ENCODE results near the gene AADAT.
A peak's percentile ranks its signal among the peaks of the same experiment; 100 is the strongest.
"Not testable (repeated sequence)": the region's sequence is repeated elsewhere in the genome, so short reads cannot be mapped to it uniquely, and the experiment has no call there.

Gene AADAT

DNA sequence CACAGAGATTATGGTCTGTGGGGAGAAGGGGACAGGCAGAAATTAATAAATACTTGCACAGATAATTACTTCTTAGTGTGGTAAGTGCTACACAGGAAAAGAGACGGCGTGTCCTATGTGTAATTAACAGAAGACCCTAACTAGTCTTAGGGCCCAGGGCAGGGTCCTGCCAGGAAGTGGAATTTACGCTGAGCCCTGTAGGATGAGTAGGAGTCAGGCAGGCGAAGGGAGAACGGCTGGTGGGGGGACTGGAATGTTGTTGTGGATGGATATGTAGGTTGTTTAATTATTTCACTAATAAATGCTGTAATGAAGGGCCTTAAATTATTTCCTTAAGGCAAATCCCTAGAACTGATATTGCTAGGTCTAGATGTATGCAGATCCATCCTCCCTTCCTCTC, 36.8 kb downstream of the AADAT start:
- Histone ChIP-seq H3K4me3 (ENCODE audit: low read depth in 1 of 2, low read length in 1 of 2) (no peak overlapping the region), H3K36me3 (no peaks in the 10 kb centered on the region), H3K27me3 (no peaks in the 10 kb centered on the region), H3K9me3 (no peaks in the 10 kb centered on the region), H3K4me1 (ENCODE audit: control insufficient read depth in 1 of 2, insufficient read depth in 1 of 2, low read depth in 1 of 2, low read length in 1 of 2) (no peaks in the 10 kb centered on the region), H3K27ac (no peak overlapping the region)
- TF ChIP-seq, protein P1, sequence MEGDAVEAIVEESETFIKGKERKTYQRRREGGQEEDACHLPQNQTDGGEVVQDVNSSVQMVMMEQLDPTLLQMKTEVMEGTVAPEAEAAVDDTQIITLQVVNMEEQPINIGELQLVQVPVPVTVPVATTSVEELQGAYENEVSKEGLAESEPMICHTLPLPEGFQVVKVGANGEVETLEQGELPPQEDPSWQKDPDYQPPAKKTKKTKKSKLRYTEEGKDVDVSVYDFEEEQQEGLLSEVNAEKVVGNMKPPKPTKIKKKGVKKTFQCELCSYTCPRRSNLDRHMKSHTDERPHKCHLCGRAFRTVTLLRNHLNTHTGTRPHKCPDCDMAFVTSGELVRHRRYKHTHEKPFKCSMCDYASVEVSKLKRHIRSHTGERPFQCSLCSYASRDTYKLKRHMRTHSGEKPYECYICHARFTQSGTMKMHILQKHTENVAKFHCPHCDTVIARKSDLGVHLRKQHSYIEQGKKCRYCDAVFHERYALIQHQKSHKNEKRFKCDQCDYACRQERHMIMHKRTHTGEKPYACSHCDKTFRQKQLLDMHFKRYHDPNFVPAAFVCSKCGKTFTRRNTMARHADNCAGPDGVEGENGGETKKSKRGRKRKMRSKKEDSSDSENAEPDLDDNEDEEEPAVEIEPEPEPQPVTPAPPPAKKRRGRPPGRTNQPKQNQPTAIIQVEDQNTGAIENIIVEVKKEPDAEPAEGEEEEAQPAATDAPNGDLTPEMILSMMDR (IDR thresholded peaks at IDR 0.05) = no peak

DNA sequence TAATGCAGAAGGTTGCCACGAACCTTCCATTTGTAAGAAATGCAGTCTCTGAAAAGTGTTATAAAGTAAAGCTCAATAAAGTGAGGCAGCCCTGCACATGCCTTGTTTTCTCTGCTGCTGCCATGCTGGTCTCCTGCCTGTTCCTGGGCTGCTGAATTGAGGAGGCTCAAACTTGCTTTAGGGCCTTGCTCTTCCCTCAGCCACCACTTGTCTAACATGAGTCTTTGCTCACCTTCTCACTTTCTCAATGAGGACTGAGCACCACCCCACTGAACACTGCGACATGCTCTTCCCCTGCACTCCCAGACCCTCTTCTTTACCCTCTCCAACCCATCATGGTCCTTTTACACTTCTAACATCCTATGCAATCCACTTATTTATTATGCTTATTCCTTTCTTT, 38.4 kb downstream of the AADAT start:
- Histone ChIP-seq H3K9me3 (no peaks in the 10 kb centered on the region), H3K27me3 (no peaks in the 10 kb centered on the region), H3K4me1 (ENCODE audit: control insufficient read depth in 1 of 2, insufficient read depth in 1 of 2, low read depth in 1 of 2, low read length in 1 of 2) (no peaks in the 10 kb centered on the region), H3K27ac (no peak overlapping the region), H3K4me3 (ENCODE audit: low read depth in 1 of 2, low read length in 1 of 2) (no peak overlapping the region), H3K36me3 (no peaks in the 10 kb centered on the region)
- TF ChIP-seq, protein P1 (IDR thresholded peaks at IDR 0.05) = no peak

DNA sequence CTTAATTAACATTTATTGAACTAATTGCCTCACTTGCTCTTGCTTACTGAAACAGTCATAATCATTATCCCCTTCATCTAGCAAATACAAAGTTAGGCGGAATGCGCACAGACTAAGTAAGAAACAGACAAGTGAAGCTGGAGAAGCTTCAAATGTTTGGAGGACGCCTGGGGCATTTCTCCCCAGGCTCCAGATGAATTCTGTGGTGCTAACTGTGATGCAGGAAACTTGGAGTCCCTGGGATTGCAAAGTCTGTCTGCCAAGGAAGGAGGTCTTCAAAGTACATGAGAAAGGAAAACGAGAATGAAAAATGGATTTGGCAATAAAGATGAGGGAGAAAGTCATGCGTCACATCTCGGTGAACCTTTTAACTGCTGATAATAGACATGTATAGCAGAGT, 40.0 kb downstream of the AADAT start:
- H3K36me3 ChIP-seq = no peaks in the 10 kb centered on the region
- H3K9me3 ChIP-seq = no peaks in the 10 kb centered on the region
- no peak overlapping the region for H3K27ac ChIP-seq
- no peak overlapping the region for H3K4me3 ChIP-seq (ENCODE audit: low read depth in 1 of 2, low read length in 1 of 2)
- no peaks in the 10 kb centered on the region for H3K4me1 ChIP-seq (ENCODE audit: control insufficient read depth in 1 of 2, insufficient read depth in 1 of 2, low read depth in 1 of 2, low read length in 1 of 2)
- no peaks in the 10 kb centered on the region for H3K27me3 ChIP-seq
- TF ChIP-seq, protein P1 (IDR thresholded peaks at IDR 0.05) = no peak

DNA sequence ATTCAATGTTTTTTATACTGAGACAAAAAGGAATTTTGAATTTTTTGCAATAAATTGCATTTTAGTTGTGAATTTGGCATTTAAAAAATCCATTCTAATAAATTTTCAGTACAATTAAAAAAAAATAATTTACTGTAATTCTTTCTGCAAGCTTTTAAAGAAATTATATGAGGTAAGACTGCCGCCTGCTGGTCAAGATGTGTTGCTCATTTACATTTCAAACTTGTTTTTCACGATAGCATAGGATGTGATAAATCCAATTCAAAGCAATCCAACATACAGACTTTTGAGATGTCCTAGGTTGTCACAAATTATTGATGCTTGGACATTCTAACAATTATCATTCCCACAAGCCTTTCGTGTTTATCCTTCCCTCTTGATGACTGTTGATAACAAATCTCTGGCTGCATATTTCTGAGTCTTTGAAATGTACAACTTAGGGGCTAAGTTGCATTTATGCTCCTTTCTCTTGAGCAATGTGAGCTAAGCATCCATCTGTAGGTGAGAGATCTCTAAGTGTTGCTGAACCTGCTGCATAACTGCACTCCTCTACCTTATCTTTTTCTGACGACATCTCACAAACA, 41.9 kb downstream of the AADAT start:
- H3K36me3 ChIP-seq = no peaks in the 10 kb centered on the region
- no peaks in the 10 kb centered on the region for H3K4me1 ChIP-seq (ENCODE audit: control insufficient read depth in 1 of 2, insufficient read depth in 1 of 2, low read depth in 1 of 2, low read length in 1 of 2)
- no peak overlapping the region for H3K27ac ChIP-seq
- no peak overlapping the region for H3K4me3 ChIP-seq (ENCODE audit: low read depth in 1 of 2, low read length in 1 of 2)
- TF ChIP-seq, protein P1 (IDR thresholded peaks at IDR 0.05) = peak; percentile 65
- no peaks in the 10 kb centered on the region for H3K9me3 ChIP-seq
- no peaks in the 10 kb centered on the region for H3K27me3 ChIP-seq

DNA sequence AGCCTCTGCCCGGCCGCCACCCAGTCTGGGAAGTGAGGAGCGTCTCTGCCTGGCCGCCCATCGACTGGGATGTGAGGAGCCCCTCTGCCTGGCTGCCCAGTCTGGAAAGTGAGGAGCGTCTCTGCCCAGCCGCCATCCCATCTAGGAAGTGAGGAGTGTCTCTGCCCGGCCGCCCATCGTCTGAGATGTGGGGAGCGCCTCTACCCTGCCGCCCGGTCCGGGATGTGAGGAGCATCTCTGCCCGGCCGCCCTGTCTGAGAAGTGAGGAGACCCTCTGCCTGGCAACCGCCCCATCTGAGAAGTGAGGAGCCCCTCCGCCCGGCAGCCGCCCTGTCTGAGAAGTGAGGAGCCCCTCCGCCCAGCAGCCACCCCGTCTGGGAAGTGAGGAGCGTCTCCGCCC, 43.6 kb downstream of the AADAT start:
- H3K4me1 ChIP-seq (ENCODE audit: control insufficient read depth in 1 of 2, insufficient read depth in 1 of 2, low read depth in 1 of 2, low read length in 1 of 2); H3K27me3 ChIP-seq; H3K4me3 ChIP-seq (ENCODE audit: low read depth in 1 of 2, low read length in 1 of 2); H3K9me3 ChIP-seq; H3K27ac ChIP-seq; H3K36me3 ChIP-seq: not testable (repeated sequence)

DNA sequence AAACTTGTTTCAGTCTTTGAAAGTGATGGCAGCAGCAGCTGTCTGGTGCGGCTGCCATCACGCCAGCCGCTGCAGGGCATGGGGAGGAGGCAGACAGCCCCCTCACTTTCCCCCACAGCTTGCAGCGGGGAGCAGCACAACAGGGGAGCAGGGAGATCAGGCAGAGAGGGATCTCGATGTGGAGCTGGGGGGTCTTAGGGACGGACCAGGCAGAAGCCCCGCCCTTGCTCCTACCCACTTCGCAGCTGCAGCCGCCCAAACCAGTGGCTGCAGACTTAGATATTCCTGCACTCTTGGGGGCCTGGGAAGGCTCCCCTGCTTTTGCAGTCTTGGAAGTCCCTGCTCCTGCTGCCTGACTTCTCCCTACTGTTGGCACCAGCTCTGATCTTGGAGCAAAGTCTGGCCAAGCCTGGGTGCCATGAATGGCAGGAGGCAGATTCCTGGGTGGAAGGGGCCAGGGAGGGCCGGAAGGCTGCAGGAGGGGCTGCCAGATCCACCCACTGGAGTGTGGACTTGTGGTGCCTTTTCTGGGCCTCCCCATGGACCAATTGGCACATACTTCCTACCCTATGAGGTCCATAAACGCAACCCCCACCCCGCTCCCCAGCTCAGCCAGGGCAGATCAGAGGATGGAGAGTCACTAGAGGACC, 49.6 kb downstream of the AADAT start:
- Histone ChIP-seq H3K4me3 (ENCODE audit: low read depth in 1 of 2, low read length in 1 of 2) (no peak overlapping the region), H3K4me1 (ENCODE audit: control insufficient read depth in 1 of 2, insufficient read depth in 1 of 2, low read depth in 1 of 2, low read length in 1 of 2) (no peaks in the 10 kb centered on the region), H3K36me3 (no peaks in the 10 kb centered on the region), H3K9me3 (no peaks in the 10 kb centered on the region), H3K27ac (no peak overlapping the region), H3K27me3 (peaks cover 18% of the 10 kb centered on the region)
- TF ChIP-seq, protein P1 (IDR thresholded peaks at IDR 0.05) = no peak

All from neutrophil (primary cell).